H9 (cell line): Measurements from ENCODE around the gene GALNT2. TPM values are rescaled to one million over a fixed set of nuclear protein-coding genes. Genes with fewer than 3 reads are reported as not detected.

Experiments used
- DNase-seq: peaks from one replicate; pipeline ENCODE4 v3.0.0-alpha.2; 2017
- H2AFZ ChIP-seq: one replicate; pipeline ENCODE4 v1.6.1; 2013; ENCODE audit warnings: mild to moderate bottlenecking, low read length, control low read depth, moderate library complexity
- H2AK5ac ChIP-seq: 2 replicates; pipeline ENCODE4 v1.6.1; 2013; ENCODE audit warnings: low read length, control low read depth, mixed read lengths; ENCODE audit not compliant: insufficient read length
- H2BK120ac ChIP-seq: one replicate; pipeline ENCODE4 v1.6.1; 2013; ENCODE audit warnings: low read depth, mild to moderate bottlenecking, low read length, control low read depth, inconsistent platforms; ENCODE audit not compliant: poor library complexity, severe bottlenecking
- H2BK12ac ChIP-seq: 2 replicates; pipeline ENCODE4 v1.6.1; 2013; ENCODE audit warnings: low read length, control low read depth, mixed read lengths, low read depth; ENCODE audit not compliant: insufficient read length
- H2BK15ac ChIP-seq: 2 replicates; pipeline ENCODE4 v1.6.1; 2013; ENCODE audit warnings: low read depth, low read length, control low read depth
- H2BK20ac ChIP-seq: one replicate; pipeline ENCODE4 v1.6.1; 2013; ENCODE audit warnings: low read depth, mild to moderate bottlenecking, low read length, control low read depth, inconsistent platforms; ENCODE audit not compliant: poor library complexity, severe bottlenecking
- H2BK5ac ChIP-seq: 2 replicates; pipeline ENCODE4 v1.6.1; 2013; ENCODE audit warnings: low read length, control low read depth, mixed read lengths; ENCODE audit not compliant: insufficient read length
- H3K14ac ChIP-seq: 2 replicates; pipeline ENCODE4 v1.6.1; 2013; ENCODE audit warnings: low read length, control low read depth; ENCODE audit not compliant: insufficient read depth
- H3K18ac ChIP-seq: 2 replicates; pipeline ENCODE4 v1.6.1; 2013; ENCODE audit warnings: low read depth, mild to moderate bottlenecking, mixed read lengths, low read length, control low read depth; ENCODE audit not compliant: insufficient read length
- H3K23ac ChIP-seq: 2 replicates; pipeline ENCODE4 v1.6.1; 2013; ENCODE audit warnings: low read length, control low read depth, mixed read lengths, low read depth; ENCODE audit not compliant: insufficient read length
- H3K23me2 ChIP-seq: 2 replicates; pipeline ENCODE4 v1.6.1; 2013; ENCODE audit warnings: low read depth, mild to moderate bottlenecking, mixed read lengths, low read length, control low read depth; ENCODE audit not compliant: insufficient read length, poor library complexity, severe bottlenecking
- H3K27ac ChIP-seq: 2 replicates; pipeline ENCODE4 v1.5.1; 2013; ENCODE audit warnings: low read length, control low read depth, mixed read lengths, low read depth; ENCODE audit not compliant: insufficient read length
- H3K27me3 ChIP-seq: 2 replicates; pipeline ENCODE4 v1.6.1; 2013; ENCODE audit warnings: low read length, control low read depth, inconsistent platforms; ENCODE audit not compliant: insufficient read depth
- H3K4ac ChIP-seq: 2 replicates; pipeline ENCODE4 v1.6.1; 2013; ENCODE audit warnings: low read depth, mild to moderate bottlenecking, control low read depth, inconsistent platforms, low read length, moderate library complexity
- H3K4me1 ChIP-seq: 2 replicates; pipeline ENCODE4 v1.6.1; 2013; ENCODE audit warnings: low read length, control low read depth, inconsistent platforms; ENCODE audit not compliant: insufficient read depth
- H3K4me2 ChIP-seq: 2 replicates; pipeline ENCODE4 v1.6.1; 2013; ENCODE audit warnings: low read length, control low read depth, mixed read lengths; ENCODE audit not compliant: insufficient read length, insufficient read depth
- H3K56ac ChIP-seq: 2 replicates; pipeline ENCODE4 v1.6.1; 2013; ENCODE audit warnings: low read depth, mild to moderate bottlenecking, mixed read lengths, low read length, control low read depth; ENCODE audit not compliant: insufficient read length
- H3K79me1 ChIP-seq: 2 replicates; pipeline ENCODE4 v1.6.1; 2013; ENCODE audit warnings: low read depth, mild to moderate bottlenecking, moderate library complexity, low read length, control low read depth, inconsistent platforms; ENCODE audit not compliant: insufficient read depth, poor library complexity, severe bottlenecking
- H3K79me2 ChIP-seq: 2 replicates; pipeline ENCODE4 v1.6.1; 2013; ENCODE audit warnings: low read length, control low read depth, inconsistent platforms; ENCODE audit not compliant: insufficient read depth
- H3K9ac ChIP-seq: 2 replicates; pipeline ENCODE4 v1.6.1; 2013; ENCODE audit warnings: low read length, control low read depth, mixed read lengths; ENCODE audit not compliant: insufficient read length; ENCODE audit errors: extremely low read depth
- H3K9me3 ChIP-seq: one replicate; pipeline ENCODE4 v1.6.1; 2013; ENCODE audit warnings: low read depth, low read length, inconsistent platforms; ENCODE audit not compliant: control insufficient read depth
- H3T11ph ChIP-seq: one replicate; pipeline ENCODE4 v1.6.1; 2013; ENCODE audit warnings: mild to moderate bottlenecking, low read length, control low read depth, inconsistent platforms
- H4K20me1 ChIP-seq: one replicate; pipeline ENCODE4 v1.6.1; 2013; ENCODE audit not compliant: control insufficient read depth, insufficient read length, insufficient read depth
- H4K5ac ChIP-seq: 2 replicates; pipeline ENCODE4 v1.6.1; 2013; ENCODE audit warnings: low read depth, mild to moderate bottlenecking, mixed read lengths, low read length, control low read depth; ENCODE audit not compliant: insufficient read length
- H4K8ac ChIP-seq: replicated peaks from 2 replicates; pipeline ENCODE4 v1.6.1; 2013; ENCODE audit warnings: low read length, control low read depth, mixed read lengths, low read depth; ENCODE audit not compliant: insufficient read length
- H4K91ac ChIP-seq: 2 replicates; pipeline ENCODE4 v1.6.1; 2013; ENCODE audit warnings: low read depth, mild to moderate bottlenecking, moderate library complexity, mixed read lengths, low read length, control low read depth; ENCODE audit not compliant: insufficient read length
- H3K27ac Mint-ChIP-seq, 3 experiments: 2 replicates in 2 of 3; 3 replicates in 1 of 3; pipeline ENCODE4 v1.8.0; 2020 to 2021; ENCODE audit warnings: mixed read lengths in 3 of 3, mild to moderate bottlenecking in 1 of 3, moderate library complexity in 1 of 3
- H3K27me3 Mint-ChIP-seq: 2 replicates; pipeline ENCODE4 v1.8.0; 2021; ENCODE audit warnings: low read depth, mild to moderate bottlenecking, moderate library complexity, mixed read lengths
- H3K36me3 Mint-ChIP-seq, 3 experiments: 2 replicates in 2 of 3; 3 replicates in 1 of 3; pipeline ENCODE4 v1.8.0; 2020 to 2021; ENCODE audit warnings: low read depth in 3 of 3, mixed read lengths in 3 of 3; ENCODE audit not compliant: insufficient read depth in 1 of 3
- H3K4me1 Mint-ChIP-seq, 2 experiments: 2 replicates each; pipeline ENCODE4 v1.8.0; 2020; ENCODE audit warnings: mixed read lengths in 2 of 2
- H3K4me3 Mint-ChIP-seq, 2 experiments: 2 replicates in 1 of 2; 3 replicates in 1 of 2; pipeline ENCODE4 v1.8.0; 2020 to 2021; ENCODE audit warnings: mild to moderate bottlenecking in 2 of 2, mixed read lengths in 2 of 2, moderate library complexity in 1 of 2
- H3K9me3 Mint-ChIP-seq, 2 experiments: 2 replicates in 1 of 2; 3 replicates in 1 of 2; pipeline ENCODE4 v1.8.0; 2020; ENCODE audit warnings: mild to moderate bottlenecking in 2 of 2, mixed read lengths in 2 of 2, moderate library complexity in 1 of 2
- CTCF ChIP-seq: fragments of 200-600 bp; sonication (generic); conservative IDR thresholded peaks from 3 replicates; pipeline ENCODE4 v1.8.0; 2021; ENCODE audit warnings: antibody characterized with exemption, mild to moderate bottlenecking
- WGBS: extraction: QIAGEN DNeasy Blood & Tissue Kit; methylation state at CpG from one replicate; pipeline ENCODE4 v1.1.7; 2013; ENCODE audit warnings: missing lambda C conversion rate, low lambda C conversion rate, mixed read lengths; ENCODE audit not compliant: insufficient read length; ENCODE audit errors: extremely low coverage; 5-methylcytosine and 5-hydroxymethylcytosine counted together
- total RNA-seq: library from RNA; stranded (reverse); gene quantifications from 2 replicates; pipeline ENCODE4 v1.2.1, GENCODE V29; 2021

GALNT2 gene
- total RNA-seq, 1 experiment from 2014 or later: 57.6 TPM

- Histone ChIP-seq H3K23me2 (no peaks in the 10 kb centered on the region), H4K5ac (no peak overlapping the region), H4K91ac (no peak overlapping the region), H4K8ac (no peak overlapping the region), H3K4ac (no peak overlapping the region), H2BK5ac (no peak overlapping the region), H3K14ac (no peak overlapping the region), H3K27me3 (no peaks in the 10 kb centered on the region), H2BK12ac (no peak overlapping the region), H2AK5ac (no peak overlapping the region), H3K4me1 (peaks cover 6% of the 10 kb centered on the region), H2BK20ac (no peak overlapping the region), H3K27ac (no peak overlapping the region), H3T11ph (no peak overlapping the region), H3K4me2 (peak overlapping the region; percentile 90), H3K79me1 (no peaks in the 10 kb centered on the region), H3K56ac (no peak overlapping the region), H3K9me3 (no peaks in the 10 kb centered on the region), H2BK120ac (no peak overlapping the region), H3K23ac (no peak overlapping the region), H2AFZ (no peak overlapping the region), H3K18ac (no peak overlapping the region), H4K20me1 (no peaks in the 10 kb centered on the region), H3K79me2 (no peaks in the 10 kb centered on the region), H2BK15ac (no peak overlapping the region), H3K9ac (no peak overlapping the region)
- Mint-ChIP-seq H3K4me1 (peaks cover 24 to 31% of the 10 kb centered on the region in 2 experiments), H3K36me3 (peaks cover 0 to 2% (median 0%) of the 10 kb centered on the region in 3 experiments; a peak in 1 of 7 replicates), H3K27ac (peak overlapping the region in 1 of 3 experiments; percentile 62; a peak in 1 of 7 replicates), H3K27me3 (no peaks in the 10 kb centered on the region; the same call in 1 of the 2 replicates), H3K9me3 (no peaks in the 10 kb centered on the region), H3K4me3 (peak overlapping the region; percentile 11 to 82; a peak in 4 of 5 replicates)
- TF ChIP-seq CTCF: no peak
- no peak for DNase-seq
- no CpG with 5 or more reads among the region's 12 CpGs for WGBS
These were observed 225.8 kb downstream of the GALNT2 start for GRCh38 chr1:230292689-230293389.
